ENCODE data around the gene SNRNP48.

DNA sequence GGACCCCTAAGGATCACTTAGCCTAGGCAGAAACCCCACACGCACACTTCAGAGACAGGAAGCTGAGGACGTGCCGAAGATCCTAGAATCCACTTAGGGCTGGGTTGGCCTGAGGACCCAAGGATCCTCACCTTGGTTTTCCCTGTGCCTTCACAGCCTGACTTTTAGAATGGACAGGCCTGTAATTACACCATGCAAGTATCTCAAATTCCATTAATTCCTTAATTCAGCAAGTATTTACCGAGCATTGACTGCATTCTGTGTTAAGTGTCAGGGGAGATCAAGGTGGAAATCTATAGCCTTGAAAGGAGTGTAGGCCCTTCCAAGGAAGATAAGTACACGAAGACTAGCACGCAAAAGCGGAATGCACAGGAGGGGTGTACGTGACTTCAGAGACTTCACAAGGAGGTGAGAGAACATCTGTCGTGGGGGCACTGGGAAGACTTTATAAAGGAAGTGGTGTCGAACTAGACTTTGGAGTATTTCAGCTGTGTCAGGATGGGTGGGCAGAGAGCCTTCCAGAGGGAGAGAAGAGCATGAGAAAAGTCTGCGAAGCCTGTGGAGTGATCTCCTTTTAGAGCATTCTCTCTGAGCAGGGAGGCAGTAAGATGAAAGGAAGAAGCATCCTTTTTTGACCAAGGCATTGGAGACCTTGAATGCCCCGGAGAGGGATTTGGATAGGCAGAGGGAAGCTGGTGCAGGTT is 44.5 kb upstream of the SNRNP48 start:
- TF ChIP-seq, protein P1, sequence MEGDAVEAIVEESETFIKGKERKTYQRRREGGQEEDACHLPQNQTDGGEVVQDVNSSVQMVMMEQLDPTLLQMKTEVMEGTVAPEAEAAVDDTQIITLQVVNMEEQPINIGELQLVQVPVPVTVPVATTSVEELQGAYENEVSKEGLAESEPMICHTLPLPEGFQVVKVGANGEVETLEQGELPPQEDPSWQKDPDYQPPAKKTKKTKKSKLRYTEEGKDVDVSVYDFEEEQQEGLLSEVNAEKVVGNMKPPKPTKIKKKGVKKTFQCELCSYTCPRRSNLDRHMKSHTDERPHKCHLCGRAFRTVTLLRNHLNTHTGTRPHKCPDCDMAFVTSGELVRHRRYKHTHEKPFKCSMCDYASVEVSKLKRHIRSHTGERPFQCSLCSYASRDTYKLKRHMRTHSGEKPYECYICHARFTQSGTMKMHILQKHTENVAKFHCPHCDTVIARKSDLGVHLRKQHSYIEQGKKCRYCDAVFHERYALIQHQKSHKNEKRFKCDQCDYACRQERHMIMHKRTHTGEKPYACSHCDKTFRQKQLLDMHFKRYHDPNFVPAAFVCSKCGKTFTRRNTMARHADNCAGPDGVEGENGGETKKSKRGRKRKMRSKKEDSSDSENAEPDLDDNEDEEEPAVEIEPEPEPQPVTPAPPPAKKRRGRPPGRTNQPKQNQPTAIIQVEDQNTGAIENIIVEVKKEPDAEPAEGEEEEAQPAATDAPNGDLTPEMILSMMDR (IDR thresholded peaks at IDR 0.05): no peak
- no peak for TF ChIP-seq POLR2A (IDR thresholded peaks at IDR 0.05)

Measured in thyroid gland (tissue), 4 donors.